ENCODE measurements around the gene MRC2.

The MRC2 gene

DNA sequence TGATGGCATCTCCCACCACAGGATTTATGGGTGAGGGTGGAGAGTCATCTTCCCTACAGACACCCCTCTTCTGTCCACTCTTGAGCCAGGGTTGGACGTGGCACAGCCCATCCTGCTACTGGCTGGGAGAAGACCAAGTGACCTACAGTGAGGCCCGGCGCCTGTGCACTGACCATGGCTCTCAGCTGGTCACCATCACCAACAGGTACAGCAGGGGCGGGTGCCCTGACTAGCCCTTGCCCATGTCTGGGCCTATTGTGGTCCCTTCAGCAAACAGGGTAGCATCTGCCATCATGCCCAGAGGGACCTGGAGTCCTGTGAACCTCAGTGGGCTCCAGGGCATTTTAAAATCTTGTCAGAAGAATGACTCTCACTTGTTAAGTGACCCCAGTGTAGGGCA lies 48.2 kb downstream of the MRC2 start:
- TF ChIP-seq, protein P1, sequence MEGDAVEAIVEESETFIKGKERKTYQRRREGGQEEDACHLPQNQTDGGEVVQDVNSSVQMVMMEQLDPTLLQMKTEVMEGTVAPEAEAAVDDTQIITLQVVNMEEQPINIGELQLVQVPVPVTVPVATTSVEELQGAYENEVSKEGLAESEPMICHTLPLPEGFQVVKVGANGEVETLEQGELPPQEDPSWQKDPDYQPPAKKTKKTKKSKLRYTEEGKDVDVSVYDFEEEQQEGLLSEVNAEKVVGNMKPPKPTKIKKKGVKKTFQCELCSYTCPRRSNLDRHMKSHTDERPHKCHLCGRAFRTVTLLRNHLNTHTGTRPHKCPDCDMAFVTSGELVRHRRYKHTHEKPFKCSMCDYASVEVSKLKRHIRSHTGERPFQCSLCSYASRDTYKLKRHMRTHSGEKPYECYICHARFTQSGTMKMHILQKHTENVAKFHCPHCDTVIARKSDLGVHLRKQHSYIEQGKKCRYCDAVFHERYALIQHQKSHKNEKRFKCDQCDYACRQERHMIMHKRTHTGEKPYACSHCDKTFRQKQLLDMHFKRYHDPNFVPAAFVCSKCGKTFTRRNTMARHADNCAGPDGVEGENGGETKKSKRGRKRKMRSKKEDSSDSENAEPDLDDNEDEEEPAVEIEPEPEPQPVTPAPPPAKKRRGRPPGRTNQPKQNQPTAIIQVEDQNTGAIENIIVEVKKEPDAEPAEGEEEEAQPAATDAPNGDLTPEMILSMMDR (IDR thresholded peaks at IDR 0.05), result no peak
- TF ChIP-seq ZFX (IDR thresholded peaks at IDR 0.05; ENCODE audit: borderline replicate concordance), result no peak
- no peak overlapping the region for H3K27ac ChIP-seq

DNA sequence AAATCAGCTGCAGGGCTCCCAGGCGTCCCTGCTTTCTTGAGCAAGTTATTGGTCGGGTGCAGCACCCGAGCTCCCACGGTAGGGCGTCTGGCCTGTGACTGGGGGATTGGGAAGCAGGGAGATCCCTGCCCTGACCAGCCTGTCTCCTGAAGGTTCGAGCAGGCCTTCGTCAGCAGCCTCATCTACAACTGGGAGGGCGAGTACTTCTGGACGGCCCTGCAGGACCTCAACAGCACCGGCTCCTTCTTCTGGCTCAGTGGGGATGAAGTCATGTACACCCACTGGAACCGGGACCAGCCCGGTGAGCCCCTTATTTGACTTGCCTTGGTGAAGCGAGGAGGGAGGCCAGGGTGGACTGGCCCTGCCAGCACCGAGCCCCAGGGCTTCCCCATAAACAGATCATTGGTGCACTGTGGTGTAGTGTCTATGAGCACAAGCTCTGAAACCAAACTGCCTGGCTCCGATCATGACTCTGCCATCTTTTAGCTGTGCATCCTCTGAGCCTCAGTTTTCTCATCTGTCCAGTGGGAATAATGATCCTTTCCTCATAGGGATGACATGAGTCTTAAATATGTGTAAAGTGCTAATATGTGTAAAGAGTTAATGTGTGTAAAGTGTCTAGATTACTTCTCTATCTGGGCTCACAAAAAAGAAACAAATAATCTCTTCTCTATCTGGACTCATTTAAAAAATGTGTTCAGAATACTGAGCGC lies 48.9 kb downstream of the MRC2 start:
- H3K27ac ChIP-seq, result no peak overlapping the region
- TF ChIP-seq ZFX (IDR thresholded peaks at IDR 0.05; ENCODE audit: borderline replicate concordance), result no peak
- TF ChIP-seq, protein P1 (IDR thresholded peaks at IDR 0.05), result no peak

DNA sequence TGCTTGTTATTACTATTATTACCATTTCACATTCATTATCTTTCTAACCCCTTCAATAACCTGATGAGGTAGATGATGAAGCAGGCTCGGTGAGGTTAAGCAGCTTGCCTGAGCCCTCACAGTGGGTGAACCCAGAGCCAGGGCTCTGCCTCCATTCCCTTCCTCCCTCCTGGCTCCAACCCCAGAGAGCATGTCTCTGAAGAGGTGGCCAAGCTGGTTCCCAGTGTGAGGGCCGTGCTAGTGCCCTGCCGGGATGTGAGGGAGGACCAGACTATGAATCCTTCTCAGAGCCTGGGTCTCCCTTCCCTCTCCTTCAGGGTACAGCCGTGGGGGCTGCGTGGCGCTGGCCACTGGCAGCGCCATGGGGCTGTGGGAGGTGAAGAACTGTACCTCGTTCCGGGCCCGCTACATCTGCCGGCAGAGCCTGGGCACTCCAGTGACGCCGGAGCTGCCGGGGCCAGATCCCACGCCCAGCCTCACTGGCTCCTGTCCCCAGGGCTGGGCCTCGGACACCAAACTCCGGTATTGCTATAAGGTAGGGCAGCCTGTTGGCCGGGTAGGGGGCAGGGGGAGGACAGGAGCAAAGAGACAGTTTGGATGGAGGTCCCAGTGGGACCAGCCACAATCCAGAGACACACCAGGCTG lies 49.6 kb downstream of the MRC2 start:
- TF ChIP-seq, protein P1 (IDR thresholded peaks at IDR 0.05), result no peak
- TF ChIP-seq ZFX (IDR thresholded peaks at IDR 0.05; ENCODE audit: borderline replicate concordance), result no peak
- no peak overlapping the region for H3K27ac ChIP-seq

DNA sequence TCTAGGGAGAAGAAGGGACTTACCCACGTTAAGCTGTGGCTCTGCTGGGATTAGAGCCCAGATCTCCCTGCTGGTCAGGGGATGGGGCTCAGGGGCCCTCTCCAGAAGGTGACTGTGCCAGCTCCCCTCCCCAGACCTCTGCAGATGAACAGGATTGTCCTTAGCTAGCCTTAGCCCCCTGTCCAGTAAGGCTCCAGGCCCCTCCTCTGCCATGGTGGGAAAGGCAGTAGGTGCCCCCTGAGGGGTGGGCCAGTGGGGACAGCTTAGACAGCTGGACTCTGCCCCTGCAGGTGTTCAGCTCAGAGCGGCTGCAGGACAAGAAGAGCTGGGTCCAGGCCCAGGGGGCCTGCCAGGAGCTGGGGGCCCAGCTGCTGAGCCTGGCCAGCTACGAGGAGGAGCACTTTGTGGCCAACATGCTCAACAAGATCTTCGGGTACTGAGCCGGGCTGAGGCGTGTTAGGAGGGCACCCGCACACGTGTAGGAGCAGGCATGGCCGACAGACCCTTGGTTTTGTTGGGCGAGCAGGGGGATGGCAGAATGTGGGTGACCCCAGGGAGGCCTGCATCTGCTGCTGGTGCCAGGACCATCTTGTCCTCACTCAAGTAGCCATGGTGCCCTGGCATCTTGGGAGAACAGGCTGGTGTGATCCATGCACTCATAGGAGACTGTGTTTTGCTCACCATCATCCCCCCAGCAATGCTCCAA lies 50.9 kb downstream of the MRC2 start:
- H3K27ac ChIP-seq, result no peak overlapping the region
- TF ChIP-seq, protein P1 (IDR thresholded peaks at IDR 0.05), result no peak
- TF ChIP-seq ZFX (IDR thresholded peaks at IDR 0.05; ENCODE audit: borderline replicate concordance), result no peak

DNA sequence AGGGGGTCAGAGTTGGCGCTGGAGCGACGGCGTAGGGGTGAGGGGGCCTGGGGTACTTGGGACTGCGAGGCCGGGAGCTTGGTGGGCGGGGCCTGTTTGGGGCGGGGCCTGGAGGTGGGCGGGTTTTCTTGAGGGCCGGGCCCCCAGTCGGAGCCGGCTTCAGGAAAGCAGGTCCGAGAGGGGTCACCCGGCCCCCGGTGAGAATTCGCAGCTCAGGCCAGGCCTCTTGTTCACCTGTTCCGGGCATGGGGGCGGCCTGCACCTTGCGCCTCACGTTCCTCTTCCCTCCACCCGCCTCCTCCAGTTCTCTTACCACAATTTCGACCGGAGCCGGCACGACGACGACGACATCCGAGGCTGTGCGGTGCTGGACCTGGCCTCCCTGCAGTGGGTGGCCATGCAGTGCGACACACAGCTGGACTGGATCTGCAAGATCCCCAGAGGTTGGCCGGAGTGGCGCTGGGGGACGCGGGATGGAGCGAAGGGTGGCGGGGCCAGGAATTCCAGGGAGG lies 52.5 kb downstream of the MRC2 start:
- TF ChIP-seq, protein P1 (IDR thresholded peaks at IDR 0.05), result no peak
- no peak overlapping the region for H3K27ac ChIP-seq

DNA sequence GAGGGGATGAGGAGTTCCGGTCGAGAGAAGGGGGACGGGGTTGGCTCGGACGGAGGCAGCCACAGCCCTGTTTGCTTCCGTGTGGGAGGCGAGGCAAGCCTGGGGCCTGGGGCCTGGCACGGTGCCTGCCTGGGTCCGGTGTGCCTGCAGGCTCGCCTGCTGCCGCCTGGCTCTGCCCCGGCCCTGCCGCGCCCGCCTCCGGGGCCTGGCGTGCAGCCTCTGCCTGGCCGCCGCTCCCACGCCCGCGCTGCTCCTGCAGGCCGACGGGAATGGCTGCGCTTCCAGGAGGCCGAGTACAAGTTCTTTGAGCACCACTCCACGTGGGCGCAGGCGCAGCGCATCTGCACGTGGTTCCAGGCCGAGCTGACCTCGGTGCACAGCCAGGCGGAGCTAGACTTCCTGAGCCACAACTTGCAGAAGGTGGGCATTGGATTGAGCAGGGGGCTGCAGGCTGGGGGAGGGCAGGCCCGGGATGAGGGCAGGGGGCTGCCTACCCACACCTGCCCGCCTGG lies 53.1 kb downstream of the MRC2 start:
- no peak overlapping the region for H3K27ac ChIP-seq

More for the DNA sequence above, 53.1 kb downstream of the MRC2 start:
- TF ChIP-seq, protein P1 (IDR thresholded peaks at IDR 0.05), result no peak
- TF ChIP-seq ZFX (IDR thresholded peaks at IDR 0.05; ENCODE audit: borderline replicate concordance), result no peak

Measured in 22Rv1 (cell line).